NOMO-1 (cell line): ENCODE measurements around the gene TSPO.

Source experiments
- DNase-seq, 2 experiments: peaks; one replicate each; lab custom pipeline; 2025; ENCODE audit not compliant: unreplicated experiment in 2 of 2; lab: John Stamatoyannopoulos, UW

The TSPO gene

DNA sequence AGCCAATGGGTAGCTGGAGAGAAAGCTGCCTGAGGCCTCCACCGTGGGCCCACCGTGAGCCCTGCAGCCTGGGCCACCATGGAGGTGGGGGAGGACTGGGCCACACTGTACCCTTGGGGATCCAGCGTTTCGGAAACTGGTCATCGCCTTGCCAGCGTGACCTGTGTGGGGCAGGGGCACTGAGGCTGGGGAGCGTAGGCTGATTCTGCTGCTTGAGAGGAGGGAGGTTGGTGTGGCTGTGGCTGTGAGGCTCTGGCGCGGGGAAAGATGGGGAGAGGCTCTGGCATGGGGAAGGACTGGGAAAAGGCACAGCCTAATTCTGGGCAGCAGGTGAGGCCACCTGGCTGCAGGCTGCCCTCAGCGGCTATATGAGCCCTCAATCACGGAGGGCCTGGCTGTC lies 48.2 kb downstream of the TSPO start:
- no peak for DNase-seq

- no peak for DNase-seq
Measured at GRCh38 chr22:43200031-43200430, 48.7 kb downstream of the TSPO start.

GRCh38 chr22:43200555-43200954 lies 49.2 kb downstream of the TSPO start:
- DNase-seq: no peak

DNA sequence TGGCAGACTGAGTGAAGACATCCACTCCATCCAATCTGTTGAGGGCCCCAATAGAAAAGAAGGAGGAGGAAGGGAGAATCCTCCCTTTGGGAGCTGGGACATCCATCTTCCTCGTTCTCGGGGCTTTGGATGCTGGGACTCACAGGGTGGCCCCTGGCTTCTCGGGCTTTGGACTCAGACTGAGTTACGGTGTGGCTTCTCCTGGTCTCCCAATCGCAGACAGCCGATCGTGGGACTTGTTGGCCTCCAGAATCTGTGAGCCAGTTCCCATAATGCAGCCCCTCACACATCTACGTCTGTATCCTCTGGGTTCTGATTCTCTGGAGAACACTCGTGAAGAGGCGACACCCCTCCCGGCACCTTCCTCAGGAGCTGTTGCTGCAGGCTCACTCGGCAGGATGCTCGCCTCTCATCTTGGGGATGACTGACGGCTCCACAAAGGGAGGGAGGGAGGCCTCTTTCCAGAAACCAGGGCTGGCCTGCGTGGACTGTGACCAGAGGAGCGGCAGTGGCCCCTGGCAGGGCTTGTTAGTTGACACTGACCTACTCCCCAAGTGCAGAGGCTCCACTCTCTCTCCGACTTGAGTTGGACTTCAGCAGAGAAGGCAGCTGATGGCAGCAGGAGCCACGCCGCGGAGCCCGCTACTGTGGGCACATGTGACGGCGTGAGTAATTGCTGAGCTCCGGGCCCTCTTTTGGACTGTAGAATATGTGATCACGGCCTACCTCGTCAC lies 50.3 kb downstream of the TSPO start:
- no peak for DNase-seq

GRCh38 chr22:43202326-43202725 lies 51.0 kb downstream of the TSPO start:
- no peak for DNase-seq

DNA sequence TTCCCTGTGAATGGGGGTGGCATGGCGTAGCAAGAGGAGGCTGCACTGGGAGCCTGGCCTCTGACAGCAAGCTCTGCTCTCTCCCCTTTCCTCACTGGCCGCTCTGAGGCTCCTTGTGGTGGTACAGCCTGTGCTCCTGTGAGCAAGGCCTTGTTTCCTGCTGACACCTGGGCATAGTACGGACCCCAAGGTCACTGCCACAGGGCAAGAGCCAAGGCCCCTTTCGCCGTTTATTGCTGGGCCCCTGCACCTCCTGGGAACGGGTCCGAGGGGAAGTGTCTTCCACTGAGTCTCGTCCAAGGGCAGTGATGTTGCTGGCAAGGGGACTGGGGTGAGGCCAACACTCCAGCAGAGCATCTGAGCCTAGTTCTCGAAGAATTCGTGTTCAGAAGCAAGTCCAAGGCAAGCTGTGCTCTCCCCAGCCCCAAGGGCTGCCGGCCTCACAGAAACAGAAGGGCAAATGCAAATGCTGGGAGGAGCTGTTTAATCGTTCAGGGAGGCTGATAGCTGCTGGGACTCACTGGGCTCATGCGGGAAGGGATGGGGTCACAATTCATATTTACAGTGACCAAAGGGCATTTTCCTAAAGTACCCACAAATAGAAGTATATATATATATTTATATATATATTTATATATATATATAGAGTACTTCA lies 51.5 kb downstream of the TSPO start:
- no peak for DNase-seq

GRCh38 chr22:43203471-43203981 lies 52.2 kb downstream of the TSPO start:
- no peak for DNase-seq

- DNase-seq: no peak
Measured at GRCh38 chr22:43205261-43205691, 53.9 kb downstream of the TSPO start.

DNA sequence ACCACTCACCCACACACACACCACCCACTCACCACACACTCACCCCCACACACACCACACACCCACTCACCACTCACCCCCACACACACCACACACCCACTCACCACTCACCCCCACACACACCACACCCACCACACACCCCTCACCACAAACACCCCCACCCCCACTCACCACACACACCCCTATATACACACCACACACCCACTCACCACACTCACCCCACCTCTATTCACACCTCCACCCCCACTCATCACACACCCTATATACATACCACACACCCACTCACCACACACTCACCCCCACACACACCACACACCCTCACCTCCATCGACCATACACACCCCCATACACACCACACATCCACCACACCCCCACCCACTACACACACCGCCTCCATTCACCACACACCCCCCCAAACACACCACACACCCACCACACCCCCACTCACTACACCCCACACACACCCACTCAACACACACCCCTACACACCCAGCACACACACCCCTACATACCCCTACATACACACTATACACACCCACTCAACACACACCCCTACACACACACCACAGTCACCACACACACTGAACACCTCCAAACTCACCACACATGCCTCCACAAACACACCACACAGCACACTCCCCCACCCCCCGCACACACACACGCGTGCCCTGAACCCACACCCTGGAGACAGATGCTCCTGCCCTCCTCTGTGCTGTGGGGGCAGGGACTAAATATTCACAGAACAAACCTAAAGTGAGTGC lies 54.6 kb downstream of the TSPO start:
- DNase-seq: no peak

DNA sequence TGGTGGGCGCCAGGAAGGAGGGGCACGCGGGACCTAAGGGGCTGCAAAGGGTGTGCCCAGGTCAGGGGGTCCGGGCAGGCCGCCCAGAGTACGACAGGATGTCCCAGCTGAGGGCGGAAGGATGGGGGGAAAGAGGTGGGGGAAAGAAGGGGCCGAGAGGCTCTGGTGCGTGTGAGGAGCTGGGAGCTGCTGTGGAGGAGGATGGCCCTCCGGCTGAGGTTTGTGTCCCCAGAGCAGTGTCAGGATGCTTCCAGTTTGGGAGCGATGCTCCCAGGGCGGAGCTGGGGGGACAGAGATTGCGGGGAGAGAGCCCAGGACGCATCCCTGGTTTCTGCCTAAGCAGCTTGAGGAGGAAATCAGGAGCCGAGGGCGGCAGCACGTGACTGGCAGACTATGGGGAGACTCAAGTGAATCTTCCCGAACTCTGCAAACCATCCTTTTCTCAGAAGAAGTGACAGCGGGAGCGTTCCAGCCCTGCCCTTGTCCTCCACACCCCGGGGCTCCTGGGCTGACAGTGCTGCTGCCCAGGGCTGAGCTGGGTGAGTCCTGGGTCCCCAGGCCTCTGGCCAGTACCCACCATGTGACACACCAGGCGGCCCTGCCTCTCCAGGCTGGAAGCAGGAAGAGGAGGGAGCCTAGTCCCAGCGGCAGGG lies 55.3 kb downstream of the TSPO start:
- no peak for DNase-seq

DNA sequence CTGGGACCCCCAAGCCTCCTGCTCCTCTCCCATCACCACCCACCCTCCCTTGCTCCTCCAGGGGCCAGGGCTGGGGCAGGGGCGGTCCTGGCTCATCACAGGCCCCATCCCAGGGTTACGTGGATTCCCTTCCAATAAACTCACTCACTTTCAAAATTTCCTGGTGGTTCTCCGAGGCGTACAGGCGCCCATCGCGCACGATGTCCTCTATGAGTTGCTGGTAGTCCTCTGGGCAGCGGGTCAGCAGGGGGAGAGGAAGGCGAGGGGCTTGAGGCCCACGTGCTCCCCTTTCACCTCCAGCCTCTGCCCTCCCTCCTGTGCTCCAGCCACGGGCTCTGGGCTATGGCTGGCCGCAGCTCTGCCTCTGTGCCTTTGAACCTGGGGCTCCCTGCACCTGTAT lies 56.0 kb downstream of the TSPO start:
- DNase-seq: no peak

DNA sequence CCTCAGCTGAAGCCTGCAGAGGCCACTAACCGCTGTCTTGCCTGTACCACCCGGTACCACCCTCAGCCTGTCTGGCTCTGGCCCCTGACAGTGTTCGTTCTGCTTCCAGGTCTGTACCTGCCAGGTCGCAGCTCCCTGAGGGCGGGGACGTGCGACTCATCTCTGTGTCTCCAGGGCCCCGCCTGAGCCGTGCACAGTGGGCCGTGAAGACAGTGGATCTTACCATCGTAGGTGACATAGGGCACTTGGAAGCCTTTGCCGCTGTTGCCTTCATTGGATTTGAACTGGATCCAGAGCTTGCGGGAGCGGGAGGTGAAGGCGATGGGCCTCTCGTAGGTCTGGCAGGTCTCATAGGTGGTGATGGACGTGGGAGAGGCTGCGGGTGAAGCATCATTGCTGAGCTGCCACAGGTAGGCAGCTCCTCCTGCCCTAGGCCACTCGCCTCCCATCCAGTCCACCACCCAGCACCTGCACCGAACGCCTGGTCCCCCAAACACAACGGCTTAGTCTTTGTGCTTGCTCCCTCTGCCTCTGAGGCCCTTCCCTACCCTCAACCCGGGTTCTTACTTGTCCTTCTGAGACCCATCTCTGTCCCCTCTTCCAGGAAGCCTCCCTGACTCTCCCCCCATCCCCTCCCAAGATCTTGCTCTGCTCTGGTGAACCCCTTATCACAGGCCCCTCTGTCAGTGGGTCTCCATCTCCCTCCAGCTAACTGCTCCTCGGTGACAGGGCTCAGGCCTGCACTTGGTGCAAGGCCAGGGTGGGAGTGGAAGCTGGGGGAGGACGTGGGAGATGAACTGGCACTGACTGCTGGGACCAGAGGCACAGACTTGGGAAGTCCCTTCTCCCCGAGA lies 56.7 kb downstream of the TSPO start:
- DNase-seq: no peak

DNA sequence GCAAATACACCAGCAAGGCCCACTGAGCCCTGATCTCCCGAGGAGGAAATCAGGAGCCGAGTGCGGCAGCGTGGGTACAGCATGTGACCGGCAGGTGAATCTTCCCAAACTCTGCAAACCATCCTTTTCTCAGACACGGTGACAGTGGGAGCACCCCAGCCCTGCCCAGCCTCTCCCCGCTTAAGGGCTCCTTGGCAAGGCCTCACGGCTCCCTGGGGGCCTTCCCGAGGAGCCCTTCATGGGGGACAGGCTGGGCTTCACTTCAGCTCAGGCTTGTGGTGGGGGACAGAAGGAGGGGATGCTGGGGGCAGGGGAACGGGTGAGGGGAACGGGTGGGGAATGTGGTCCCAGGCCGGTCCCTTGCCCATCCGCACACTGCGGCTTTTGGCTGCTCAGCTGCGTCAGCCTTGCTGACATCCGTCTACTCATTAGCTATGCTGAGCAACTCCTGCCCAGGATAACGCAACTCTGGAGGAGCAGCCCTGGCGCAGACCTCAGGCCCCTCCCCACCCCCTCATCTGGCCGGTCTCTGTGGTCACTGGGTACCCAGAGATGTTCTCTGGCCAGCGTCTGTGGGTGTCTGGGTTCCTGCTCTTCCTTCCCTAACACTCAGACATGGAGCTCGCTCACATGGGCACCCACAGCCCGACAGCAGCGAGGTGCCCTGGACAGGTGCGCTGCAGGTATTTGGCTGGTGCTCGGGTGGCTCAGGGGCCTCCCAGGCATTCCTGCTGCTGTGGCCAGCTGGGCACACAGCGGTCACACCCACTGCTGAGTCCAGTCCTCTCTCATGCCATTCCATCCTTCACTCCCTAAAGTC lies 57.6 kb downstream of the TSPO start:
- DNase-seq: no peak

DNA sequence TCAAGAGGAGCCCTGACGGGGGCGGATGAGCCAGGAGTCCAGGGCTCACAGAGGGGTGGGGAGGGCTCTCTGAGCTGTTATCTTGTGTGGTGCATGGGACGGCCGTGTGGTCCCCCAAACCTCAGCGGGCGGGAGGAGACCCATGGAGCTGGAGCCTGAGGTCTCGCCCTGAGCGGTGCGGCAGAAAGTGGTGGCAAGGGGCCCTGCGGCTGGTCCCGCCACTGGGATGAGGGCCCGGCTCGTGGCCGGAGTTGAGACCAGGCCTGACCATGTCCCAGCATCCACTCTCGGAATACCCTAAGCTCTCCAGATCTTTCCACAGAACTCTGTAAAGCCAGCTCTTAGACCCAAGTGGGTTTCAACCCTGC lies 58.1 kb downstream of the TSPO start:
- no peak for DNase-seq

GRCh38 chr22:43209971-43210370 lies 58.6 kb downstream of the TSPO start:
- DNase-seq: no peak

DNA sequence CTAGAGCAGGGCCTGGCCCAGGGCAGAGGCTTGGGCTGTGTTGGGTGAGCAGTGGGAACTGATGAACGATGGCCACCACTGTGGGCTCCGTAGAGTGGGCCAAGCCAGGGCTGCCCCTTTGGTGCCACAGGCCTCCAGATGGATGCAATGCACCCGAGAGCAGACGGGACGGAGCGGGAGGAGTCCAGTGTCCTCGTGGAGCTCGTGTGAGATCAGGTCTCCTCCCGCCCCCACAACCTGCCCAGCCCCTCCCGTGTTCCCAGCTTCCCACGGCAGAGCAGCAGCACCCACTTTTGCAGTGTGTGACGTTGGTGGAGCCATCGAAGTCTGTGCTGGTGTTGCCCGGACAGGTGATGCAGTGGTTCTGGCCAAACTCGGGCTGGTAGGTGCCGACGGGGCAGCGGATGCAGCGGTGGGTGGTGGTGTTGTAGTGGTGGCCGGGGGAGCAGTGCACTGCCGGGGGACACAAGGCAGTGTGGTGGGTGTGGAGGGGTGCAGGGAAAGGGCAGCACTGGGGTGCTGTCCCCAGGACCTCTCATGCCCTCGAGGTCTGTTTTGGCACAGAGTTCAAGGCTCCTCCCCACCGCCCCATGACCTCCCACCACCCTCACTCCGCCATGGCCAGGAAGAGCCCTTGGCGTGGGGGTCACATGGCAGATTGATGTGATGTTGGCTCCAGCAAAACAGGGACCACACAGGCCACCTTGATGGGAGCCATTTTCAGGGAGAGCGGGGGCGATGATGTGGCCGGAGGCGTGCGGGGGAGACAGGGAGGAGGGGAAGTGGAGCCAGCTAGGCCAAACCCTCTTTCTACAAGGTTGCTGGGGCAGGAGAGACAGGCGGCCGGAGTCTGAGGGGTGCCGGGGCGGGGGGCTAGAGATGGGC lies 59.5 kb downstream of the TSPO start:
- no peak for DNase-seq

DNA sequence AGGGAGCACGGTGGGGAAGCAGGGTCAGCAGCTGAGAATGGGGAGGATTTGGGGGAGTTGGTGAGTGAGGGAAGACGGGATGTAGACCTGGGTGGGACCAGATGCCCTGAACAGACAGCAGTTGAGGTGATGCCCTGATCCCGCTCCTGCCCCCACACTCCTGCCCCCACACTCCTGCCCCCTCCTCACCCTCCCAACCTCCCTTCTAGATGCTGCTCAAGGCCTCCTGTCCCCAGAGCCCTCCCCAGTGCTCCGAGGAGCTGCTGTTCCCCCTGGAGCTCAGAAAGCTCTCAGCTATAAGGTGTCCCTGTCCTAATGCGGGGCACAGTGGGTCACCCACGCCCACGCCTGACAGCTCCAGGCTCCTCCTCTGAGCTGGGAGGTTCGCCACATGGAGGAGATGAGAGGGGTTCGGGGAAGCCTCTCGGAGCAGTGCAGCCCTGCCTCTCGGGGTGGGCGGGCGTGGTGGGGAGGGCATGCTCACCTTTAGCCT lies 60.6 kb downstream of the TSPO start:
- DNase-seq: no peak

DNA sequence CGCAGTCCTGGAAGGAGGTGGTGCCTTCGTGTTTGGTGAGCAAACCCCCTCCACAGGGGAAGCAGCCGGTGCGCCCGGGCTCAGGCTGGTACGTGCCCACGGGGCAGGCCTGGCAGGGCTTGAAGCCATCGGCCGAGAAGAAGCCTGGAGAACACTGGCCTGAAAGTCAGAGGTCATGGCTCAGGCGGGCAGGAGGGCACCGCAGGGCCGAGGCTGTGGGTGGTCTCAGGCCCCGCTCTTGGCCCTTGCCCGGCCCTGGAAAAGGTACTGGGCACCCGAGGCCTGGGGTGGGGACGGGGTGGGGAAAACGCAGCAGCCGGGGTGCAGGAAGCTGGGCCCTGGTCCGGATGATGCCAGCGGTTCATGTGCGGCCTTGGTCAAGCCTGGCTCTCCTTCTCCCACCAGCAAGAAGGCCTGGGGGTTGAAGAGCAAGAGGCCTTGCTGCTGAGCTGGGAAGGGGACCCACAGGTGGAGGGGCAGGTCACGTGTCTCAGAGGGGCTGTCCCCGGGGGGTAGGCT lies 61.1 kb downstream of the TSPO start:
- DNase-seq: no peak
